HepG2 (cell line): Measurements from ENCODE around the gene WSCD2. TPM values are rescaled to one million over a fixed set of nuclear protein-coding genes. Genes with fewer than 3 reads are reported as not detected.

Experiments used
- ATAC-seq: fragments of 200-7000 bp; cut with Tn5 transposase; 3 replicates; pipeline ENCODE4 v1.9.1; 2020; ENCODE audit warnings: mild to moderate bottlenecking, moderate library complexity
- BruUV-seq: library from RNA; stranded (reverse); fragments of 400-500 nt; replicated peaks from 2 replicates; lab custom pipeline; 2021; lab: Mats Ljungman, UMichigan
- CTCF ChIA-PET: fragments of 300-600 bp; formaldehyde crosslinking; extraction: SDS; loops from one replicate; lab custom pipeline; 2021; ENCODE audit warnings: low total read pairs, inconsistent platforms, low intra/inter-chr PET ratio; lab: Yijun Ruan, JAX
- POLR2A ChIA-PET: fragments of 350-600 bp; sonication (Branson Sonifier 250); formaldehyde crosslinking; loops from one replicate; lab custom pipeline; 2020; ENCODE audit warnings: antibody characterized with exemption, inconsistent platforms; lab: Yijun Ruan, JAX
- DNase-seq: peaks from one replicate; pipeline ENCODE4 v3.0.0-alpha.2; 2015; ENCODE audit warnings: low spot score
- FAIRE-seq: peaks from 3 replicates; lab custom pipeline; 2011; peaks lifted over from hg19 to GRCh38; lab: Jason Lieb, UNC
- H2AFZ ChIP-seq: one replicate; pipeline ENCODE4 v1.6.1; 2011; ENCODE audit warnings: low read length, inconsistent platforms
- H3K27ac ChIP-seq: fragments of 300-600 bp; 3 replicates; pipeline ENCODE4 v1.8.0; 2011; ENCODE audit warnings: mixed run types, mild to moderate bottlenecking, mixed read lengths, low read length, inconsistent platforms; ENCODE audit not compliant: insufficient read depth; ENCODE audit errors: extremely low read length
- H3K27me3 ChIP-seq, 2 experiments: fragments of 200-600 bp in 1 of 2; 2 replicates in 1 of 2; 3 replicates in 1 of 2; pipeline versions ENCODE4 v1.6.0 to v1.8.0; 2011; ENCODE audit warnings: low read length in 2 of 2, mild to moderate bottlenecking in 2 of 2, moderate library complexity in 2 of 2, inconsistent platforms in 1 of 2; ENCODE audit not compliant: insufficient read depth in 2 of 2, control insufficient read depth in 1 of 2
- H3K36me3 ChIP-seq, 2 experiments: fragments of 200-600 bp in 1 of 2; replicated peaks in 1 of 2; 2 replicates in 1 of 2; 3 replicates in 1 of 2; pipeline versions ENCODE4 v1.5.1 to v1.8.0; 2011; ENCODE audit warnings: low read length in 2 of 2, inconsistent platforms in 1 of 2; ENCODE audit not compliant: insufficient read depth in 2 of 2, control insufficient read depth in 1 of 2
- H3K4me1 ChIP-seq: 2 replicates; pipeline ENCODE4 v1.5.1; 2012; ENCODE audit warnings: low read length, inconsistent platforms; ENCODE audit not compliant: insufficient read depth
- H3K4me2 ChIP-seq: 2 replicates; pipeline ENCODE4 v1.6.0; 2011; ENCODE audit warnings: low read depth, low read length, inconsistent platforms
- H3K4me3 ChIP-seq, 3 experiments: fragments of 200-600 bp in 1 of 3; sonication (generic), shearing (Covaris generic) in 1 of 3; replicated peaks in 1 of 3; 2 replicates each; pipeline ENCODE4 v1.5.1; 2011 to 2016; ENCODE audit warnings: low read length in 3 of 3, inconsistent platforms in 2 of 3, low read depth in 2 of 3, mild to moderate bottlenecking in 2 of 3, control low read depth in 1 of 3, mixed read lengths in 1 of 3; ENCODE audit not compliant: insufficient read depth in 1 of 3
- H3K79me2 ChIP-seq: one replicate; pipeline ENCODE4 v1.6.1; 2011; ENCODE audit warnings: low read length, inconsistent platforms; ENCODE audit not compliant: insufficient read depth
- H3K9ac ChIP-seq: 2 replicates; pipeline ENCODE4 v1.6.0; 2011; ENCODE audit warnings: mild to moderate bottlenecking, low read depth, low read length, inconsistent platforms; ENCODE audit not compliant: insufficient read depth
- H3K9me3 ChIP-seq: 2 replicates; pipeline ENCODE4 v1.5.1; 2012; ENCODE audit warnings: mild to moderate bottlenecking, low read length
- H4K20me1 ChIP-seq: 2 replicates; pipeline ENCODE4 v1.6.0; 2011; ENCODE audit warnings: inconsistent platforms, mild to moderate bottlenecking, low read length, moderate library complexity; ENCODE audit not compliant: insufficient read depth
- MXD4 ChIP-seq: IDR thresholded peaks from 2 replicates; pipeline ENCODE4 v1.6.1; 2016; ENCODE audit warnings: mild to moderate bottlenecking, missing biosample characterization, missing genetic modification reagents
- PCBP2 ChIP-seq: fragments of 200-400 bp; formaldehyde crosslinking; optimal IDR thresholded peaks from 2 replicates; pipeline ENCODE3; 2018; ENCODE audit warnings: low read length, low read depth; ENCODE audit not compliant: poor library complexity, severe bottlenecking
- TERF1 ChIP-seq: sonication (generic); formaldehyde crosslinking; IDR thresholded peaks from 2 replicates; pipeline ENCODE4 v1.8.0; 2022; ENCODE audit warnings: mild to moderate bottlenecking, missing genetic modification reagents, moderate library complexity
- TRAFD1 ChIP-seq: sonication (generic); formaldehyde crosslinking; IDR thresholded peaks from 2 replicates; pipeline ENCODE4 v1.5.1; 2020; ENCODE audit warnings: missing genetic modification reagents, mild to moderate bottlenecking, borderline replicate concordance
- ZBTB44 ChIP-seq: sonication (generic); formaldehyde crosslinking; IDR thresholded peaks from 2 replicates; pipeline ENCODE4 v1.4.0; 2020; ENCODE audit warnings: missing genetic modification reagents
- ZNF430 ChIP-seq: sonication (generic); formaldehyde crosslinking; IDR thresholded peaks from 2 replicates; pipeline ENCODE4 v1.9.0; 2021; ENCODE audit warnings: mild to moderate bottlenecking, missing genetic modification reagents
- ZNF652 ChIP-seq: IDR thresholded peaks from 2 replicates; pipeline ENCODE4 v1.6.1; 2016; ENCODE audit warnings: low read depth, borderline replicate concordance
- ZSCAN29 ChIP-seq: sonication (generic); formaldehyde crosslinking; conservative IDR thresholded peaks from 2 replicates; pipeline ENCODE4 v1.4.0; 2020; ENCODE audit warnings: mild to moderate bottlenecking, missing genetic modification reagents
- WGBS: methylation state at CpG from one replicate; pipeline ENCODE4 v1.1.6; 2017; ENCODE audit warnings: low lambda C conversion rate; 5-methylcytosine and 5-hydroxymethylcytosine counted together
- in situ Hi-C: cut with HindIII; loops from 2 replicates; pipeline ENCODE4 v1.10.0; 2017; ENCODE audit warnings: low pct_unique_long_range_greater_than_20kb; ENCODE audit not compliant: extremely low pct_ligation_motif_present
- intact Hi-C: fragments of 100-400 bp; cut with micrococcal nuclease; formaldehyde crosslinking; loops from one replicate; pipeline ENCODE4 v1.10.0; 2022; ENCODE audit not compliant: unreplicated experiment
- polyA plus RNA-seq, 8 experiments: library from polyadenylated mRNA; depleted of rRNA in 3 of 8; stranded (reverse) in 7 of 8; unstranded in 1 of 8; fragments of >200 nt; fragmentation: Illumina TruSeq in 4 of 8; extraction: Trizol in 4 of 8; gene quantifications; 2 replicates each; pipeline versions ENCODE4 v1.2.1 to v1.2.3, GENCODE V29; 2011 to 2016; ENCODE audit warnings: low read depth in 4 of 8, missing spikeins in 1 of 8, mixed read lengths in 1 of 8; ENCODE audit not compliant: insufficient read depth in 1 of 8
- total RNA-seq, 5 experiments: library from RNA; depleted of rRNA; stranded (reverse); fragments of >200 nt; fragmentation: Illumina TruSeq; extraction: Trizol; gene quantifications; 2 replicates each; pipeline ENCODE4 v1.2.3, GENCODE V29; 2016; ENCODE audit warnings: low read depth in 1 of 5
- TF ChIP-seq, protein P1 (sequence below): sonication (generic); formaldehyde crosslinking; IDR thresholded peaks from 2 replicates; pipeline ENCODE4 v1.5.0; 2020; ENCODE audit warnings: mild to moderate bottlenecking, missing genetic modification reagents

The WSCD2 gene
- total and polyA plus RNA-seq, 2 of the 13 experiments (the other 11 are each of a cell fraction or from before 2014, with no cell fraction given): not detected

DNA sequence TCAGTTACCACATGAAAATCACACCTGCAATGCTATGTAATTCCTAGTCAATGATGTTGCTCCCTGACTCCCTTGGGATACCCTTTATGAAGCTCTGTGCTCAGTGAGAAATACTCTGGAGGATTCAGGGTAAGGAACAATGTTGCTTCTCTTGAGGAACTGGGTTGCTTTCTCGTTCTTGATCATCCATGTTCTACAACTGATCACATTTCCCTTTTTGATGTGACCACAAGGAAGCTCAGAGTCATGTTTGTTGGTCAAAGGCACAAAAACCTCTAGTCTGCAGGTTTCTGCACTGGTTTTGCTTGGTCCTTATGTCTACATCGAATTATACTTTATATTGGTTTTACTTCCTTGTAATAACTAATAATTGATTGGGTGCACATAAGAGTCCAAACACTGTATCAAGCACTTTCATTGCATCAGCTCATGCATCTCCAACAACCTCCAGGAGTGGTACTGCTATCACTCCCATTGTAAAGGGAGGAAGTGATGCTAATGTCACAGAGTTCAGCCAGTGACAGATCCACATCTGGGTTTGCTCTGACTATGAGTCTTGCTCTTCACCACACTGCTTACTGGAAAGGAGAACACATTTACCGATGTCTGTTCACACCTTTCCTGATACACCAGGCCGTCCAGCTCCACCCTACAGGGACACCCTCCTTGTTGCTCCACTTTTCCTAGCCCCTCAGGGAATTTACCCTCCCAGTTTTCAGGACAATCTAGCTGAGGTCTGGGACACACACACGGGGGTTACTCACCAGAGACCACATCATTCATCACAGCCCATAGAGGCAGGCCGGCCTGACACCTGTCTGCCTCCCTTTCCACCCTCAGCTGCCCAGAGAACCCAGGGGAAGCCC lies 169.0 kb downstream of the WSCD2 start:
- Histone ChIP-seq H2AFZ (no peak overlapping the region), H3K4me2 (no peak overlapping the region), H3K9ac (no peak overlapping the region), H3K27me3 (no peaks in the 10 kb centered on the region), H3K36me3 (no peaks in the 10 kb centered on the region), H3K9me3 (no peaks in the 10 kb centered on the region), H3K79me2 (no peaks in the 10 kb centered on the region), H3K4me3 (no peak overlapping the region), H3K4me1 (peaks cover 13% of the 10 kb centered on the region), H3K27ac (no peak overlapping the region), H4K20me1 (no peaks in the 10 kb centered on the region)
- 7% methylated on average over 6 of the region's 6 CpGs for whole genome bisulfite sequencing
- in situ Hi-C loops (loop anchor here (5.0 kb wide), 1 partner anchor 159 kb away; no protein-coding TSS in a partner anchor), intact Hi-C loops (no loop called here)
- no peak for FAIRE-seq
- no peak for ATAC-seq
- CTCF ChIA-PET: no interaction called here
- POLR2A ChIA-PET: no interaction called here
- BruUV-seq: no TSS peak
- TF ChIP-seq TRAFD1 (CRISPR knock-in tag): no peak
- no peak for DNase-seq

DNA sequence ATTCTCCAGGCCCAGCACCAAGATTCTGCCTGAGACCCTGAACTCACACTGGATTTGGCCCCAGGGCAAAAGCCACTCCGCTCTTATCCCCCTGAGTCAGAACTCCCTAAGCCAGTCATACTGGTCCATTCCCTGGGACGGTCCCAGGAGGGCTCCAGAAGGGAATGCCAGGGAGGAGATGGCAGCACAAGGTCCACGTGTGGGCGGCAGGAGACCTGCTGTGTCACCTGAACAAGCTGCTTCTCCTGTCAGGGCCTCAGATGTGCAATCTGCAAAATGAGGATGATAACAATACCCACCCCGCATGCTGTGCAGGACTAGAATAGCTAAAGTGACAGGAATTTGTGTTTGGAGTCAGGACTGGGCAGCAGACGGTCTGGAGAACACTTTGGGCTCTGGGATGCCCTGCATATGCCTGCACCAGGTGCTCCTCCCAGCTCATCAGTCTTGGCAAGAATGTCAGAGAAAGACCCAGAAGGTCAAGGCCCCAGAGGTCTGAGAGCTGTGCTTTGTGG lies 169.7 kb downstream of the WSCD2 start:
- Histone ChIP-seq H4K20me1 (no peaks in the 10 kb centered on the region), H3K4me1 (peaks cover 20% of the 10 kb centered on the region), H2AFZ (no peak overlapping the region), H3K4me3 (no peak overlapping the region), H3K9ac (no peak overlapping the region), H3K36me3 (no peaks in the 10 kb centered on the region), H3K4me2 (no peak overlapping the region), H3K27ac (no peak overlapping the region), H3K9me3 (no peaks in the 10 kb centered on the region), H3K27me3 (no peaks in the 10 kb centered on the region; a peak in 1 of 5 replicates), H3K79me2 (no peaks in the 10 kb centered on the region)
- no TSS peak for BruUV-seq
- ChIA-PET POLR2A (no interaction called here), CTCF (no interaction called here)
- FAIRE-seq: no peak
- 2% methylated on average over 6 of the region's 6 CpGs for WGBS
- no peak for ATAC-seq
- intact Hi-C loops: no loop called here
- in situ Hi-C loops: loop anchor here (5.0 kb wide), 1 partner anchor 158 kb away; no protein-coding TSS in a partner anchor
- no peak for DNase-seq
- TF ChIP-seq TERF1 (no peak), ZNF652 (CRISPR knock-in tag) (no peak), ZSCAN29 (CRISPR knock-in tag) (no peak), MXD4 (no peak), PCBP2 (no peak), ZBTB44 (no peak), ZNF430 (CRISPR knock-in tag) (no peak)
- TF ChIP-seq, protein P1, sequence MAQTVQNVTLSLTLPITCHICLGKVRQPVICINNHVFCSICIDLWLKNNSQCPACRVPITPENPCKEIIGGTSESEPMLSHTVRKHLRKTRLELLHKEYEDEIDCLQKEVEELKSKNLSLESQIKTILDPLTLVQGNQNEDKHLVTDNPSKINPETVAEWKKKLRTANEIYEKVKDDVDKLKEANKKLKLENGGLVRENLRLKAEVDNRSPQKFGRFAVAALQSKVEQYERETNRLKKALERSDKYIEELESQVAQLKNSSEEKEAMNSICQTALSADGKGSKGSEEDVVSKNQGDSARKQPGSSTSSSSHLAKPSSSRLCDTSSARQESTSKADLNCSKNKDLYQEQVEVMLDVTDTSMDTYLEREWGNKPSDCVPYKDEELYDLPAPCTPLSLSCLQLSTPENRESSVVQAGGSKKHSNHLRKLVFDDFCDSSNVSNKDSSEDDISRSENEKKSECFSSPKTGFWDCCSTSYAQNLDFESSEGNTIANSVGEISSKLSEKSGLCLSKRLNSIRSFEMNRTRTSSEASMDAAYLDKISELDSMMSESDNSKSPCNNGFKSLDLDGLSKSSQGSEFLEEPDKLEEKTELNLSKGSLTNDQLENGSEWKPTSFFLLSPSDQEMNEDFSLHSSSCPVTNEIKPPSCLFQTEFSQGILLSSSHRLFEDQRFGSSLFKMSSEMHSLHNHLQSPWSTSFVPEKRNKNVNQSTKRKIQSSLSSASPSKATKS (CRISPR knock-in tag): no peak
